Caco-2 (cell line): Measurements from ENCODE around the gene NAPSA. TPM values are rescaled to one million over a fixed set of nuclear protein-coding genes. Genes with fewer than 3 reads are reported as not detected.
A peak's percentile ranks its signal among the peaks of the same experiment; 100 is the strongest.

ENCODE experiments used
- BruUV-seq: library from RNA; stranded (reverse); fragments of 400-500 nt; replicated peaks from 2 replicates; lab custom pipeline; 2021; lab: Mats Ljungman, UMichigan
- CTCF ChIA-PET: fragments of 300-600 bp; sonication (Branson Sonifier 250); formaldehyde crosslinking; loops from one replicate; lab custom pipeline; 2022; ENCODE audit warnings: antibody characterized with exemption; lab: Charles Lee
- POLR2A ChIA-PET: fragments of 300-600 bp; sonication (Branson Sonifier 250); formaldehyde crosslinking; loops from one replicate; lab custom pipeline; 2022; ENCODE audit warnings: antibody characterized with exemption; lab: Charles Lee
- DNase-seq, 2 experiments: peaks; one replicate each; pipeline versions ENCODE4 v3.0.0 to v3.0.0-alpha.2; 2020 to 2022
- H3K27me3 ChIP-seq: replicated peaks from 2 replicates; pipeline ENCODE4 v1.6.0; 2011; ENCODE audit warnings: low read length; ENCODE audit not compliant: control insufficient read depth, insufficient read depth
- H3K36me3 ChIP-seq: 2 replicates; pipeline ENCODE4 v1.5.1; 2011; ENCODE audit warnings: low read length; ENCODE audit not compliant: control insufficient read depth, insufficient read depth
- H3K4me1 ChIP-seq: fragments of 250-450 bp; sonication (Bioruptor Pico); 2 replicates; pipeline ENCODE4 v1.5.1; 2020; ENCODE audit warnings: mild to moderate bottlenecking
- H3K4me3 ChIP-seq: 2 replicates; pipeline ENCODE4 v1.5.1; 2011; ENCODE audit warnings: low read depth, mild to moderate bottlenecking, control low read depth, low read length
- H3K9me3 ChIP-seq: fragments of 250-450 bp; sonication (Bioruptor Pico); 2 replicates; pipeline ENCODE4 v1.5.1; 2020; ENCODE audit warnings: mild to moderate bottlenecking, moderate library complexity
- H3K27ac Mint-ChIP-seq: one replicate; pipeline ENCODE4 v1.8.0; 2022; ENCODE audit warnings: mixed read lengths; ENCODE audit not compliant: unreplicated experiment
- H3K27me3 Mint-ChIP-seq: one replicate; pipeline ENCODE4 v1.8.0; 2022; ENCODE audit warnings: mixed read lengths; ENCODE audit not compliant: insufficient read depth, unreplicated experiment
- H3K36me3 Mint-ChIP-seq: one replicate; pipeline ENCODE4 v1.8.0; 2022; ENCODE audit warnings: mild to moderate bottlenecking, mixed read lengths; ENCODE audit not compliant: insufficient read depth, unreplicated experiment
- H3K4me1 Mint-ChIP-seq: one replicate; pipeline ENCODE4 v1.8.0; 2022; ENCODE audit warnings: low read depth, mixed read lengths; ENCODE audit not compliant: unreplicated experiment
- H3K4me3 Mint-ChIP-seq: one replicate; pipeline ENCODE4 v1.8.0; 2022; ENCODE audit warnings: mild to moderate bottlenecking, moderate library complexity, mixed read lengths; ENCODE audit not compliant: unreplicated experiment
- H3K9me3 Mint-ChIP-seq: one replicate; pipeline ENCODE4 v1.8.0; 2022; ENCODE audit warnings: mixed read lengths; ENCODE audit not compliant: unreplicated experiment
- intact Hi-C: fragments of 100-400 bp; cut with micrococcal nuclease; formaldehyde crosslinking; loops from one replicate; pipeline ENCODE4 v1.10.0; 2022; ENCODE audit not compliant: unreplicated experiment
- total RNA-seq: library from RNA; stranded (reverse); gene quantifications from 2 replicates; pipeline ENCODE4 v1.2.3, GENCODE V29; 2022
- TF ChIP-seq, protein P1 (sequence below), 2 experiments: fragments of 200-600 bp in 1 of 2; IDR thresholded peaks; 1 replicate in 1 of 2; 2 replicates in 1 of 2; pipeline versions ENCODE4 v1.5.1 to v1.8.0; 2011 to 2022; ENCODE audit warnings: antibody characterized with exemption in 1 of 2, control low read depth in 1 of 2, inconsistent platforms in 1 of 2, low read depth in 1 of 2, low read length in 1 of 2, mild to moderate bottlenecking in 1 of 2, moderate library complexity in 1 of 2; ENCODE audit not compliant: insufficient read depth in 1 of 2, severe bottlenecking in 1 of 2, unreplicated experiment in 1 of 2

The NAPSA gene
- total RNA-seq, 1 experiment from 2014 or later: 1.2 TPM

GRCh38 chr19:50333235-50333736, 32.2 kb downstream of the NAPSA start:
- Mint-ChIP-seq H3K9me3 (peaks cover 16% of the 10 kb centered on the region), H3K4me1 (peaks cover 45% of the 10 kb centered on the region), H3K27me3 (no peaks in the 10 kb centered on the region), H3K36me3 (peaks cover 50% of the 10 kb centered on the region), H3K4me3 (peak overlapping the region; percentile 99), H3K27ac (peak overlapping the region; percentile 100)
- POLR2A ChIA-PET: interaction anchor here (0.6 to 2.4 kb wide), 12 partner anchors 14 to 767 kb away, joined by 3 to 17 read pairs (median 6); partner anchors contain the start of genes JOSD2, MYH14, NR1H2 and POLD1
- intact Hi-C loops: loop anchor here (1.0 kb wide), 1 partner anchor 43 kb away; the partner anchor contains the start of gene NR1H2
- Histone ChIP-seq H3K36me3 (no peaks in the 10 kb centered on the region), H3K27me3 (no peaks in the 10 kb centered on the region), H3K4me3 (peak overlapping the region; percentile 64), H3K4me1 (peaks cover 19% of the 10 kb centered on the region), H3K9me3 (no peaks in the 10 kb centered on the region)
- no TSS peak for BruUV-seq
- peak; percentile 98 to 99 for DNase-seq
- CTCF ChIA-PET: interaction anchor here (0.6 to 2.0 kb wide), 7 partner anchors 17 to 435 kb away, joined by 3 to 9 read pairs (median 4); no protein-coding TSS in a partner anchor
- TF ChIP-seq, protein P1, sequence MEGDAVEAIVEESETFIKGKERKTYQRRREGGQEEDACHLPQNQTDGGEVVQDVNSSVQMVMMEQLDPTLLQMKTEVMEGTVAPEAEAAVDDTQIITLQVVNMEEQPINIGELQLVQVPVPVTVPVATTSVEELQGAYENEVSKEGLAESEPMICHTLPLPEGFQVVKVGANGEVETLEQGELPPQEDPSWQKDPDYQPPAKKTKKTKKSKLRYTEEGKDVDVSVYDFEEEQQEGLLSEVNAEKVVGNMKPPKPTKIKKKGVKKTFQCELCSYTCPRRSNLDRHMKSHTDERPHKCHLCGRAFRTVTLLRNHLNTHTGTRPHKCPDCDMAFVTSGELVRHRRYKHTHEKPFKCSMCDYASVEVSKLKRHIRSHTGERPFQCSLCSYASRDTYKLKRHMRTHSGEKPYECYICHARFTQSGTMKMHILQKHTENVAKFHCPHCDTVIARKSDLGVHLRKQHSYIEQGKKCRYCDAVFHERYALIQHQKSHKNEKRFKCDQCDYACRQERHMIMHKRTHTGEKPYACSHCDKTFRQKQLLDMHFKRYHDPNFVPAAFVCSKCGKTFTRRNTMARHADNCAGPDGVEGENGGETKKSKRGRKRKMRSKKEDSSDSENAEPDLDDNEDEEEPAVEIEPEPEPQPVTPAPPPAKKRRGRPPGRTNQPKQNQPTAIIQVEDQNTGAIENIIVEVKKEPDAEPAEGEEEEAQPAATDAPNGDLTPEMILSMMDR (IDR thresholded peaks at IDR 0.05; ENCODE audit: insufficient read depth in 1 of 2, low read depth in 1 of 2, low read length in 1 of 2, severe bottlenecking in 1 of 2, unreplicated experiment in 1 of 2): no peak

DNA sequence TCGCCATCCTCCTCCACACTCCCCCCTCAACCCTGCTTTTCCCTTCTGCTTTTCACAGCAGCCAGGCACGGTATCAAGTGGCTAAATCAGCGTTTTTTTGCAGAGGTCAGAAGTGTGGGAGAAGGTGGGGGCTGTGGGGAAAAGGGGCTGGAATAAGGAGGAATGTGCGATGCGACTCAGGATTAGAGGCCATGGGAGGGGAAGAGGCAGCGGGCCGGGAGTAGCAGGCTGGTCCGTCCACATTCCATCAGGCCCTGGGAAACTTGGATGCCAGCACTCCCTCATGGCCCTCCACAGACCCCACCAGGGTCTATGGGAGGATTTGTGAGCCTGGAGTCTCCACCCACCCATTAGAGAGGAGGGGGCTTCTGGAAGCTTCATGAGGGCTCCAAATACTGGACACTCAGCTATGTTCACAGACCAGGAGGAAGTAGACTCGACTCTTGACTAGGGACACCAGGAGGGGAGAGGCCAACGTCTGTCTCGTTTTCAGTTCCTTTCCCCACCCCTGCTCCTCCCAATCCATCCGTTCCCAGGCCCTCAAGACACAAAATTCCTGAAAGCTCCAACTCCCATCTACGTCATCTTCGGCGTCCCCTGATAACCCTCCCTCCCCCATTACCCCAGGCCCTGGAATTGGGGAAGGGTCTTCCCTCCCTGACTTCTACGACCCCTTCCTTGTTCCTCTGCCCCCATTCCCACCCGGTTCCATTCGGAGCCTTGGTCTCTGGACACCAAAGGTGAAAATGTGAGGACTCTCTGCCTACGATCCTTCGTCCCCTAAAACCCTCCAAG, 33.0 kb downstream of the NAPSA start:
- TSS peak; percentile 68 for BruUV-seq
- ChIA-PET POLR2A (interaction anchor here (0.6 to 2.4 kb wide), 9 partner anchors 13 to 404 kb away, joined by 4 to 17 read pairs (median 7); partner anchors contain the start of genes JOSD2, MYH14 and NR1H2), CTCF (interaction anchor here (0.8 to 2.0 kb wide), 4 partner anchors 17 to 224 kb away, joined by 4 to 9 read pairs (median 4); no protein-coding TSS in a partner anchor)
- Mint-ChIP-seq H3K9me3 (peaks cover 16% of the 10 kb centered on the region), H3K27ac (peak overlapping the region; percentile 100), H3K4me1 (peaks cover 50% of the 10 kb centered on the region), H3K4me3 (peak overlapping the region; percentile 99), H3K27me3 (peaks cover 4% of the 10 kb centered on the region), H3K36me3 (peaks cover 50% of the 10 kb centered on the region)
- DNase-seq: peak; percentile 88 to 92
- Histone ChIP-seq H3K9me3 (no peaks in the 10 kb centered on the region), H3K27me3 (no peaks in the 10 kb centered on the region), H3K4me1 (peaks cover 23% of the 10 kb centered on the region), H3K36me3 (no peaks in the 10 kb centered on the region), H3K4me3 (peak overlapping the region; percentile 64)
- TF ChIP-seq, protein P1 (IDR thresholded peaks at IDR 0.05; ENCODE audit: insufficient read depth in 1 of 2, low read depth in 1 of 2, low read length in 1 of 2, severe bottlenecking in 1 of 2, unreplicated experiment in 1 of 2): no peak
- intact Hi-C loops: loop anchor here (1.0 kb wide), 1 partner anchor 44 kb away; the partner anchor contains the start of gene NR1H2

DNA sequence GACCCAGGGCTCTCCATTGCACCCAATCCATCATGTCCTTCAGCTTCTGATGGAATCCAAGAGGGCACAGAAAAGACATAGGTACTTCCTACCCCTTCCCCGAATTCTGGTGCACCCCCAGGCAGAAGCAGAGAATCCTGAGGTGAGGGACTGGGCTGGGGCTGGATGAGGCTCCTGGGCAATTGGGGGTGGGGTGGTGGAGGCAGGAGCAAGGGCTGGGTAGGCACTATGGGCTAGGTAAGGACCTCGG, 33.5 kb downstream of the NAPSA start:
- Mint-ChIP-seq H3K27ac (peak overlapping the region; percentile 100), H3K36me3 (peaks cover 54% of the 10 kb centered on the region), H3K4me3 (peak overlapping the region; percentile 99), H3K9me3 (peaks cover 16% of the 10 kb centered on the region), H3K4me1 (peaks cover 56% of the 10 kb centered on the region), H3K27me3 (peaks cover 9% of the 10 kb centered on the region)
- H3K4me1 ChIP-seq: peaks cover 23% of the 10 kb centered on the region
- ChIA-PET CTCF (no interaction called here), POLR2A (interaction anchor here (0.6 to 2.4 kb wide), 2 partner anchors 15 to 184 kb away, joined by 4 to 7 read pairs; no protein-coding TSS in a partner anchor)
- no peak for DNase-seq
- H3K4me3 ChIP-seq: peak overlapping the region; percentile 64
- H3K36me3 ChIP-seq: no peaks in the 10 kb centered on the region
- TF ChIP-seq, protein P1 (IDR thresholded peaks at IDR 0.05; ENCODE audit: insufficient read depth in 1 of 2, low read depth in 1 of 2, low read length in 1 of 2, severe bottlenecking in 1 of 2, unreplicated experiment in 1 of 2): no peak
- BruUV-seq: no TSS peak
- no peaks in the 10 kb centered on the region for H3K27me3 ChIP-seq
- intact Hi-C loops: no loop called here
- H3K9me3 ChIP-seq: no peaks in the 10 kb centered on the region
